IPS-11a (cell line): ENCODE measurements around the gene ZNRF3.
"Not testable (repeated sequence)": the region's sequence is repeated elsewhere in the genome, so short reads cannot be mapped to it uniquely, and the experiment has no call there.

Experiments used
- H3K4me3 ChIP-seq: one replicate; pipeline ENCODE4 v1.5.1; 2013; ENCODE audit warnings: low read depth, low read length, control low read depth

Gene ZNRF3

DNA sequence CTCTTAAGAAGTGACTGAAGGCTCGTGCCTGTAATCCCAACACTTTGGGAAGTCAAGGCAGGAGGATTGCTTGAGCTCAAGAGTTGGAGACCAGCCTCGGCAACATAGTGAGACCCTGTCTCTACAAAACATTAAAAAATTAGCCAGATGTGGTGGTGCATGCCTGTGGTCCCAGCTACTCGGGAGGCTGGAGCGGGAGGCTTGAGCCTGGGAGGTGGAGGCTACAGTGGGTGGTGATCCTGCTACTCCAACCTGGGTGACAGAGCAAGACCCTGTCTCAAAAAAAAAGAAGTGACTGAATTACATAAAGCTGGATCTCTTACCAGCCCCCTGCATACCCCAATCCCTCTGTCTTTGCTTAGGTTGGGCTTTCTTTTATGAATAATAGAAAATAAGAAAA is 120.2 kb downstream of the ZNRF3 start:
- no peak overlapping the region for H3K4me3 ChIP-seq

DNA sequence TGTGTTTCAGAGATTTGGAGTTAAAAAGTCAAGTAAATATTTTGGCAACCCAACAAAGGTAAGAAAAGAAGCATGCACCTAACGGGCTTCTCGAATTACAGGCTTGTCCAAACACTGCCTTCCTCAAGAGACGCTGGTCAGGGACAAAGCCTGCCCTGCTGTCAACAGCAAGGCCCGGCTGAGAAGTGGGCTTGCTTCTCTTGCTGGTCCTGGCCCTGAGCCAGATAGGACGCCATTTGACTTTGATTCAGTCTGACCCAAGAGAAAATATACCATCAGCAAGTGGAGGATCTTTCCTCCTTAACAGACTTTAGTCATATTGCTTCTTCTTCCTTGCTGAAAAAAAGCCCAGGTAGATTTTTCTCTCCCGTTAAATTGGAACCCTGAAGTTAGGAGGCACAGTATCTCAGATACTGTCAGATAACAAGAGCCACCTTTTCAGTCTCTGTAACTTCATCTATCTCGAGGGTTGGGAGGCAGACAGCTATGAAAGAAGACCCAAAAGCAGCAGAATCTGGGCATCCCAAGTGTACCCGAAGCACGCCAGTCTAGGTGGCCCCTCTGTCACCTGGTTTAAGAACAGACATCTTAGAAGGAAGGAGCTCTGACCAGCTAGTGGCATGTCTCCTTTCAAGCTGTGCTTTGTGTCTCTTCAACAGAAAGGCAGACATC is 120.7 kb downstream of the ZNRF3 start:
- H3K4me3 ChIP-seq, result no peak overlapping the region

DNA sequence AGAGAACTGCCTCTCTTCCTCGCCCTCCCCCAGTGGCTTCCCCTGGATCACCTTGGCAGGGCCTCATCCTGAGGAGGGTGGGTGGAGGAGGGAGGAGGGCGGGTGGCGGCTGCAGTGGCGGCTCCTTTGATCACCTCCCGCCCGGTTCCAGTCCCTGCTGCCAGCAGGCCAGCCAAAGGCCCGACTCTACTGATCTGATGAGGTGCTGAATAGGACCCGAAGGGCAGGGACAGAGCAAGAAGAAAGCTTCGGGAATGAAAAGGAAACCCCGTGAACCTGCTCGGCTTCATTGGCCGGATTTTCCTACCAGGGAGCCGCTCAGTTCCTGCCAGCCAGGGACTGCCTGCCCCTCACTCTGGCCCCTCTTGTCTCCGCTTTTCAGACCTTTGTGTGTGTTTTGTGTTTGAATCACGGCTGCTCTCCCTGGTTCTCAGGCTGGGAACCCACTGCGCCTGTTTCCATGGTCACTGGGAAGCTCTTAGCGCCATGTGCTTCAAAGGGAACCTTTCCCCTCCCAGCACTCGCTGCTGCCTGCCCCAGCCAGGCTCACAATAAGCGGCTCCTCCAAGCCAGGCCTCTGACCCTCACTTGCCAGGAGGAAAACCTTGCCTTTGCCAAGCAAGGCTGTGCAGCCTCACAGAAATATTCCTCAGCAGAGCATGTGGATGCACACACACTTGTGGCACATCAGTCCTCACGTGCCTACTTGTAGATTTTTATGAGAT is 121.4 kb downstream of the ZNRF3 start:
- no peak overlapping the region for H3K4me3 ChIP-seq

DNA sequence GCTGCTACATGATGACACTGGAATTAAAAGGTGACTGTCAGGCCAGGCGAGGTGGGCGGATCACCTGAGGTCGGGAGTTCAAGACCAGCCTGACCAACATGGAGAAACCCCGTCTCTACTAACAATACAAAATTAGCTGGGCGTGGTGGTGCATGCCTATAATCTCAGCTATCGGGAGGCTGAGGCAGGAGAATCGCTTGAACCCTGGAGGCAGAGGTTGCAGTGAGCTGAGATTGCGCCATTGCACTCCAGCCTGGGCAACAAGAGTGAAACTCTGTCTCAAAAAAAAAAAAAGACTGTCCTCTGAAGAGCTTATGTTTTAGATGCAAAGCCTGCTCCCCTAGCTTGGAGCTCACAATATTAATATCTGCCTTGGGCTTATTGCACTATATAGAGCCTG is 122.4 kb downstream of the ZNRF3 start:
- H3K4me3 ChIP-seq, result not testable (repeated sequence)

DNA sequence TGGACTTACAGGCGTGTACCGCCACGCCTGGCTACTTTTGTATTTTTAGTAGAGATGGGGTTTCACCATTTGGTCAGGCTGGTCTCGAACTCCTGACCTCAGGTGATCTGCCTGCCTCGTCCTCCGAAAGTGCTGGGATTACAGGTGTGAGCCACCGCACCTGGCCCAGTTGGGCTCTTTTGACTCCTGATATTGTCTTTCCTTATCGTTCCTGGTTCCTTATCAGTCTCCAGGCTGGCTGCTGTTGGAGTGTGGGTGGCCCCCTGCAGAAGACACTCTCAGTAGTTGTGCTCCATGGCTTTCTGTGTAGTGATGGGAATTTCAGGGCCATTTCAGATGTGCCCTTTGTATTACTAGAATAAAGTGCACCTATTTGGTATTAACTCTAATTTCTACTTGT is 123.0 kb downstream of the ZNRF3 start:
- no peak overlapping the region for H3K4me3 ChIP-seq

DNA sequence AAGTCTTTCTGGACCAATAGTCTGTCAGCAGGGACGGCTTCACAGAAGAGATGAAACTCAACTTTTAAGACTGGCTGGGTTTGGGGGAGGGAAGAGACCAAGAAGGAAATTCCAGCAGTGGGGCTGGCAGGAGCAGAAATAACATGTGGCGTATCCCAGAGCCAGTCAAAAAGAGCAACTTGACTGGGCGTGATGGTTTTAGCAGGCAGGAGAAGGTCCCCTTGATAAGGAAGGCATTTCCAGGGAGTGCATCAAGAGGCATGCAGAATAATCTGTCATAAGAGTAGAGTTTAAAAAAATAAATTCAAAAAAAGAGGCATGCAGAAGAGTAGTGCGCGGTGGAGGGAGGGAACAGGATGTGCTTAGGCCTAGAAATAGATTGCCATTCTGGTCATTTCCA is 125.8 kb downstream of the ZNRF3 start:
- no peak overlapping the region for H3K4me3 ChIP-seq

DNA sequence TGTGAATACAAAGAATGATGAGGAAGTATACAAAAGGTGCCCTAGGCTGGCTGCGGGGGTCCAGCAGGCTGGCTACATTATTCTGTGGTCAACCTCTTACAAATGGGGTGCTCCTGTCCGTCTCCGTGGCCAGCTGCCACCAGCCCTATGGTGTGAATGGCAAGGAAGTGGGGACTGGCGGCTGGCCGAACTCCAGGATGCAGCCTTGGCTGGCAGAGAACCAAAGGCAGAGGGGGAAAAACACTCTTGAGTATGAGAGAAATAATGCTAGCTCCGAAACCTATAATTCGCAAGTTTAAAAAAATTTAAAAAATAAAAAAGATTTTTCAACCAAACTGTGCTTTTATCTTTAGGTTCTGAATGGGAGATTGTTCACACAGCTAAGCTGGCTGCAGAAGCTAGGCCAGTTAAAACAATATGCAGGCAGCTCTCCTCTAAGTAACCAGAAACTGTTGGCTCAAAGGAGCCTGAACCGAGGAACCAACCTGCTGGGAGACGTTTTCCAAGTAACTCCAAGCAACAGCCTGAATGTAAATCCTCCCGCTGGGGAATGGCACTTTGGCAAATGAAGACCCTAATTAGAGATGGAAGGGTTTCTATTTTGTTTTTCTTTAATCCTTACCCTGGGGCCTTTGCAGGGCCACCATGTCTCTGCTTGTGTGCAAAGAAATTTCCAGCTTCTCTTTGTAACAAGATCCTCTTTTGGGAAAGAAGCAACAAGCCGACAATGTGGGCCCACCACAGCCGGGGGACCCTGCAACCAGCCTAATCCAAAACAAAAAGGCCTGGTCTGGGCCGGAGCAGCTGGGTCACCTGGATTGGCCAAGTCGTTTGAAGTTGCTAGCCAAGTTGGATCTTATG is 128.1 kb downstream of the ZNRF3 start:
- no peak overlapping the region for H3K4me3 ChIP-seq

DNA sequence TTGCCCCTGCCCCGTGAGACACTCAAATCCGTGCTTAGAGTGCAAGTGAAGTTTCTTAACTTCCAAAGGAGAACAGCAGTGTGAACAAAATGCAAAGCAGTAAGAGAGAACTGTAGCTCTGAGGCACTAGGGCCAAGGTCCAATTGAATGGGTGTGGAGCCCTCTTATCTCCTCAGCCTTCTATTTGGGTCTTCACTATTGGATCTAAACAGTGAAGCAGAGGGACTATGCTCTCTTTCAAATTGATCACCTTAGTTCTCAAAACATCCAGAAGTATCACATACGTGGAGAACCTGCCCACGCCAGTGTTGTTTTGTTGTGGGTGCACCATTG is 128.7 kb downstream of the ZNRF3 start:
- H3K4me3 ChIP-seq, result no peak overlapping the region

DNA sequence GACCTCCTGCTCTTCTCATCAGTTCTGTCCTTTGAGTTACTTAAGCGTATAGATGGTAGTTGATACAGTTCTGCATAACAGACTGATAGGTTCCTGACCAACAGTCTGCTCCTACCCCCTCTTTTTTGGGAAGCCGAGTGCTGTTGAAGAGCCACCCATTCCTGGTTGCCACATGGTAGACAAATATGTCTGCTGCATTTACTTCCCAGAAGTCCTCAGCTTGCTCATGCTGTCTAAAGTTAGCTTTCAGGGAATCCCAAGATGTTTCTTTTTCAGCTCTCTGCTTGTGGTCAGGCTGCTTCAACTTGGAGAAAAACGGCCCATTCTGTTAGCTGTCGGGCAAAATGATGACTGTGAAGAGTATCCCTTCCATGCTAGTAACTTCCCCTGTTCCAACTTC is 129.6 kb downstream of the ZNRF3 start:
- no peak overlapping the region for H3K4me3 ChIP-seq

DNA sequence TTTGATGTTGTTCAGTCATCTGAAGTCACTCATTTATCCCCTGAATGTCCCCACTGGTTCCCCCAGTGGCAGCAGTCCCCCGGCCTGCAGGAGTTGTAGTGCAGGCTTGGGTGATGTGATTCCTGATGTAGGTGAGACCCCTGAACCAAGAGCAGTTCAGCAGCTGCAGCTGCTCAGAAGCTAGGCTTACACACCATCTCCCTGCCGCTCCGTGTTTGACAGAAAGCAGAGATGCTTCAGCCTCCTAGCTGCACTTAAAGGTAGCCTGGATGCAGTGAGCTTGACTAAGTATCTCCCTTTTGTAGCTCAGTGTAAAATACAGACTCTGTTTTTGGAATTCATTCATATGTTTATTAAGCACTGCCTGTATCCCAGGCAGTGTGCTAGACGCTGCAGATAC is 130.9 kb downstream of the ZNRF3 start:
- no peak overlapping the region for H3K4me3 ChIP-seq

DNA sequence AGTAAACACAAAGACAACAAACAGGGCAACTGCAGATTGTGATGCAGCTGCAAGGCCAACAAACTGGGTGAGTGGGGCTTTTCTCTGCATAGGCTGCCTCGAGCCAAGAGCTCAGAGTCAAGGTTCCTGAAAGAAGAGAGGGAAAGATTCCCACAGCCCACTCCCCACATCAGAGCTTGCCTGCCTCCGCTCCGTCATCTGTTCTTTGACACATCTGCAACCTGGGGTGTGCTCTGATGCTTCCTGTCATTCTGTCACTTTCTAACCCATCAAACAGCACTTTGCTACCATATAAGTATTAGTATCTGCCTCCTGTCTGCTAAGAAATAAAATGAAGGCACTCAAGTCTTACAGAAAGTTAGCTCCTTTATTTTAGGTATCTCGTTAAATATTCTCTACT is 131.4 kb downstream of the ZNRF3 start:
- no peak overlapping the region for H3K4me3 ChIP-seq

DNA sequence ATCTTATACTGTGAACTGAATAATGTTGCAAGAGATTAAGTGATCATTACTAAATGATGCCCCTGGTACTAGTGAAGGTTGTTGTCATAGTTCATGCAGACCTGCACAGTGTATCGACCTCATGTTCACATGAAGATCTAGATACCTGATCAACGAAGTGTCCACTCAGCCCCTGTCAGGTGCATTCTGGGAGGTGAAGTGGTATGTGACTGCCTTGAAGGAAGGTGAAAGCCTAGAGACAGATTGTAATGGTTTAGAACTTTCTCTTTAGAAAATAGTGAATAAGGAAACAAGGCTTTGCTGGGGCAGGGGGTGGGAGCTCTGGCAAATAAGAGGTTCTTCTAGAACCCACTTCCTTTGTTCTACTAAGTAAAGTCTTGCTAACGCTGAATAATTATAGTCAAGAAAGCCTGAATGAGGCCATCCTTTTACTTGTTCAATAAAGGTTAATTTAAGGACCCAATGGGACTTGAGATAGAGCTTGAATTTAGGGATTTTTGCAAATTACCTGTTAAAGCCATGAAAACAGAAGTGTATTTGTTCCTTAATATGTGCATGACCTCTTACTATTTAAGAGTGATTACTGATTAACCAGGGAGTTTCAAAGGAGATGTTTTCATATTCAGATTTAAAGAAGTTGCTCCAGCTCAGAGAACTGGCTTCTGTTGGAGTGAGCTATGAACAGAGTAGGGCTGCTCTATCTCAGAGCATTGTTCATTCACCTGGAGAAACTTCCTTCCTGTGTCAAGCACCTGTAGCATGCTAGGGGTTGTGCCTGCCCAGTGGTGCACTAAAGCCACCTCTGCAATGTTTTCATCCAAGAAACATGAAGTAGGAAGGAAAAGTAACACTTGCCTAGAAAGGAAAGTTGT is 132.9 kb downstream of the ZNRF3 start:
- H3K4me3 ChIP-seq, result no peak overlapping the region

DNA sequence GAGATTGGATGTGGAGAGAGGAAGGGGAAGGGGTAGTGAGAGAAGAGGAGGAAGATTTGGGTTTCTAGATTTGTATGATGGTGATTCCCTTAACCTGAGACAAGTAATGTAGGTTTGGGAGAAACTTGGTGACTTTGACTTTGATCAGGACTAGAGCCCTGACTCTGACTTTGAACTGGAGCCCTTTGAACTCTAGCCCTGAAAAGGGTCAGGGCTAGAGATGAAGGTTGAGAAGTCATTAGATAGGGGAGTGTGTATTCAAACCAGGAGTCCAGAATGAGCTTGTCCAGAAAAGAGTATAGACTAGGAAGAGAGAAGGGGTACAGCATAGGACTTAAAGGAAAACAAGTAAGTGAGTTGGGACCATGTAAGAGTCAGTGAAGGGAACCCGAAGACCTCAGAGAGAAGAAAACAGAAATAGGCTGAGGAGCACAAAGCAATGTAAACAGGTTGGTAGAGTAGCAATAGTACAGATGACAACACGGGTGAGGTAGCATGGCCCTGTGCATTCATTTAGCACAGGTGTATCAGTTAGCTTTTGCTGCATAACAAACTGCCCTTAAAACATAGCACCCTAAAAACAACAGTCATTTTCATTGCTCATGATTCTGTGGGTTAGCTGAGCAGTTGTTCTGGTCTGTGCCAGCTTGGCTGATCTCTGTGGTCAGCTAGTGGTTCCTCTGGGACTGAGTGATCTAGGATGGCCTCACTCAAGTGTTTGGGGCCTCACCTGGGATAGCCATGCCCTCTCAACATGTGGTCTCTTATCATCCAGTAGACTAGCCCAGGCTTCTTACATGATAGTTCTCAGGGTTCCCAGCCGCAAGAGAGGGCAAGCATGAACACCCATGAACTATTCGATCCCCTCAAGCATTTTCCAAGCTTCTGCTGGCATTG is 135.2 kb downstream of the ZNRF3 start:
- H3K4me3 ChIP-seq, result no peak overlapping the region

DNA sequence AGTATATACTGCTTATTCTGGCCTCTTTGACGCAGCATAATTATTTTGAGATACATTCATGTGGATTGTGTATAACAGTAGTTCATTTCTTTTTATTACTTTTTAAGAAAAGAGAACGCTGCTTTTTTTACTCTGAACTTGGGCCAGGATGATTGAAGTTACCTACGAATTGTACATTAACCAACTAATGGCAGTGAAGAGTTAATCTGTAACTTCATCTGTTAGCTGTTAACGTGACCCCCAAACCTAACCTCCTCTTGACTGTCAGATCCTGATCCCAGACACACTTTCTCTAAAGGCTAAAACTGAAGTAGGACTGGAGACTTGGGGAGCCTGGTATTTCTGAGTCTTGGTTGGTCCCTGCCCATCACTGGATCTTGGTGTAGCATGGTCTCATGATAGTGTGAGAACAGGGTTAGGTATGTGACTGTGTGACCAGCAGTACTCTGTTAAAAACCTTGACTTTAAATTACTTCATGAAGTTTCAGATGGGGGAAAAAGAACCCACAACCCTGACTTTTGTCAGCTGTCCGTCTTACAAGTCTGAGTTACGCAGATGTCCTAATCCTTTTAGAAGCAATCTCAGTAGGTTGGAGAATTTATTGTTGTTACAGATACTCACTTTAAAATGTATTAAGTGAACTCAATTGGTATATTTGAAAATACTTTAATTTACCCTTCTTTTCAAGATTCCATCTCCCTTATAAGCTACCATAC is 138.9 kb downstream of the ZNRF3 start:
- no peak overlapping the region for H3K4me3 ChIP-seq

DNA sequence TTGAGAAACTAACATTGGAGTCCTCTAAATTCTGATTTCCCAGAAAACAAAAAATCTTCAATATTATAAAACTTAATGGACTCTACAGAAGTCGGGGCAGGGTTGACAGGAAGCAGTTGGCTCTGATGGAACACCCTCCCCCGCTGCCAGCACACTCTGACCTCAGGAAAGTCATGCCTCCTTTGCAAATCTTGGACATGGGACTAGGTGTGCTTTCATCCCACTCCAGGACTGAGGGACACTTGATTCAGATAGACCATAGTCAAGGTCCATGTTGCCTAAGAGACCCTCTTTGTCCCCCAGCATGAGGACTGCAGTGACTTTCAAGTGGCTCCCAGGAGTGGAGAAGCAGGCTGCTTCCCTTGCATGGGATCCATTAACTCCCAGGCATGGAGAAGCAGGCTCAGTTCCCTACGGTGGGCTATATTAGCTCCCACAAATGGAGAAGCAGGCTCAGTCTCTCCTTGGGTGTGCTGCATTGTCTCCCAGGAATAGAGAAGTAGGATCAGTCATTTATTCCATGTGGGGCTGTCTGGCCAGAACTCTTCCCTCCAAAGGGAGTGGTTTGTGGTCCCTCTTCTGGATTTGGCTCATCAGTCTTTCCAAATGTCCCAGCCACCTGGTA is 139.9 kb downstream of the ZNRF3 start:
- H3K4me3 ChIP-seq, result no peak overlapping the region

DNA sequence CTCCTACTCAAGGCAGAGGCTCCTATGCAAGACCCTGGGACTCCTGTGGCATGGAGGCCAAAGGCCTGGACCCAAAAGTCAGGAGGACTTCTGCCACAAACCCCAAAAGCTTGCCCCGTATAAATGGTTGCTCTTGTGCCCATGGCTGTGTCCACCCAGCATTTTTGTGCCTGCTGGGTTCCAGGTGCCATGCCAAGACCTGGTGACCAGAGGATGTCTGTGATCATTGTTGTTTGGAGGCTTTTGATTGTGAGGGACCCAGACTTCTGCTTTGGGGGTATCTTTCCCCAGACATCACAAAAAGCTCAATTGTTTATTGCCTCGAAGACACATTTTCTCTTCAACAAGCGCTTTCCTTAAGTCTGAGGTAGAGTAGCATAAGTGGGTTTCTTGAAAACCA is 143.2 kb downstream of the ZNRF3 start:
- no peak overlapping the region for H3K4me3 ChIP-seq

DNA sequence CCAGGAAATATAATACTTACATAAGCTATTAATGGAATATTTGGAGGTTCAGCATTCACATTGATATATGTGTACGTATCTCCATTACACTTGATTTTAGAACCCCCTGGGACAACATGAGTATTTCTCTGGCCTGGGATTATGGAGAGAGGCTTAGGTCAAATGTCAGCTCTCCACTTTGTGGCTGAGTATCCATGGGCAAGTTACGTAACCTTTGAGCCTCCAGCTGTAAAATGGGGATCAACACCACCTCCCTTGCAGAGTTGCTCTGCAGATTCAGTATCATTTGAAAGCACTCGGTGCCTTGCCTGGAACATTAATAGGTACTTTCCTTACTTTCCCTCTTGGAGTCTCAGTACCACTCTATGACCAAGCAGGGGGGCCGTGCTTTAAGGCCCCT is 145.1 kb downstream of the ZNRF3 start:
- no peak overlapping the region for H3K4me3 ChIP-seq

DNA sequence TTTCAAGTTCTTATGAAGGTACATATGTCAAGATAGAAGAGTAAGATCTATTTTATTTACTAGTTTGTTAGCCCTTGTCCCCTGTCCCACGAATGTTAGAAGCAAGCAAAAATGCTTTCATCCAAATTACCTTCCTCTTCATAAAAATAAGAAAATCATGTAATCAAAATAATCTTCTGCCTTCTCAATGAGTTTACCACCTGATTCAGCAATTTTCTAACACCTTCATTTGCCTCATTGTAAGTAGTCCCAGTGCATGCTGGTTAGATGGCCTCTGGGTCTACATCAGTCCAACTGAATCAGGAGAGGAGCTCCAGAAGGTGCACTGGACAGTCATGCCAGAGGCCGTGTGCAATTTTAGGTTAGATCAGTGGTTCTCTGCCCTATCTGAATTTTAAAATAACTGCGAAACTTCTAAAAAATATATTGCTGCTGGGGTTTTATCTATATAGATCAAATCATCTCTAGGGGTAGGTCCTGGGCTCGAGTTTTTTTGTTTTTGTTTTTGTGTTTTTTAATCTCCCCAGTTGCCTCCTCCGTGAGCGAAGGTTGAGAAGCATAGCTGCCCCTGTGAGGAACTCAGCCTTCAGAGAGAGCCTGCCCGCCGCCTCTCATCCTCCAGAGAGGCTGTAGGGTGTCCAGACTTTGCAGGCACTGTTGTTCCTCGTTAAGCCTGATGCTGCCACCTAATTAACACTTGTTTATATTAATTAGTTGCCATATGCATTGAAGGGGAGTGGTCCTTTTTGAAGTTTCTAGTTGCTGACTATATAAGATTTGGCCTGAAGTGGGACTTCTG is 146.0 kb downstream of the ZNRF3 start:
- no peak overlapping the region for H3K4me3 ChIP-seq
